Measurements from ENCODE around the gene RPS23. TPM values are rescaled to one million over a fixed set of nuclear protein-coding genes. Genes with fewer than 3 reads are reported as not detected.

The RPS23 gene
- total RNA-seq = 1,193 TPM
- long read RNA-seq, transcript RPS23-201 (4 exons, 3,437 nt) = major isoform, 147 of 174 reads
- long read RNA-seq, transcript RPS23-203 (3 exons, 576 nt) = minor isoform, 6 of 174 reads
- long read RNA-seq, partial matches to known transcripts = 2 of 174 reads
- long read RNA-seq, other reads (novel, unspliced or antisense) = 19 of 174 reads

DNA sequence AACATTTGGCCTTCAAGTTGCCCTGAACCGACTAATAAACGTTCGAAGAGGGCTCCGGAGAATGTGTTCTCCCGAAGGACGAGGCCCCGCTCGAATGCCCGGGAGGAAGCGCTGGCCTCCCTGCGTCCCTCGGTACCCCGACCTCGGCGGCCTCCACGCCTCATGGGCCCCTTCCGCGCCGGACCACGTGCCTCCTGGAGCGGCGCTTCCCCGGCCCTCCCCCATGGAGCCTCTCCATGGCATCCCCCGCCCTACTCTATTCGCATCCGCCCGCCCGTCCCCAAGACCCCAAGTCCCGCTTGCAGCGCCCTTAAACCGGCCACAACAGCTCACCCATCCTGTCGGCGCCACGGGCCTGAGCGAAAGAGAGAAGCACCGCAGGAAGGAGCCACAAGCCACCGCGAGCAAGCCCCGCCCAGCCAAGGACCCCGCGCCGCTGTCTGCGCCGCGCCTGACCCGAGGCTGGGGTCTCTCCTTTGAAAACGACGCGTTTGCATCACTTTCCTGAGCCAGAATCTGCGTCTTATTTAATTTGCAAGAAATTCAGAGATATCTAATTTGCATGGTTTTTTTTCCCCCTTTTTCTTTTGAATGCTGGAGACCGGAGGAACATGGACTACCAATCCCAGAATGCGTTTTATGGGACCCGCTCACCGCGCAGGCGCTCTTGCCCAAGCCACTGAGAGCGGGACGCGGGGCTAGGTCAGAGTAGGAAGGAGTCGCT lies at the start of gene RPS23:
Gene RPS23, minus strand, starts transcription at position 368 of the 724 bp plus-strand sequence. Its CDS starts 31 bp downstream, at position 337.
- ATAC-seq (ENCODE audit: poor library complexity) (peak; percentile 98), DNase-seq (peak; percentile 96)
- intact Hi-C loops (cut with DNase I) = no loop called here

DNA sequence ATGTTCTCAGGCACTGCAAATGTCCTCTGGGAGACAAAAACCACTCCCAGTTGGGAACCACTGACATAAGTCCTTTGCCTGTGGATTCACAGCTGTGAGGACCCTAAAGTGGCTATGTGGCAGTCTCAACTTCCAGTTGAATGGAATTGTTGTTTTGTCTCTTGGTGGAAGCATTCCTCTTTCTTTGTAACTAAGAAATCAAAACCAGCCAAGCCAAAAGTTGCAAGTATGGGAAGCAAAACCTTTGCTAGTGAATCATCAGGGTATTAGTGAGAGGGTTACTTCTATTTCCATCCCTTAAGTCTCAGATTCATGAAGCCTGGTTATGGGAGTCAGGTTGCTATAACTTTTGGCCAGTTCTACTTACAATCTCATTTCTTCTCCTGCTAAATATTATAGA lies 49.8 kb upstream of the RPS23 start:
- no peak for DNase-seq
- intact Hi-C loops (cut with DNase I) = no loop called here
- no peak for ATAC-seq (ENCODE audit: poor library complexity)

DNA sequence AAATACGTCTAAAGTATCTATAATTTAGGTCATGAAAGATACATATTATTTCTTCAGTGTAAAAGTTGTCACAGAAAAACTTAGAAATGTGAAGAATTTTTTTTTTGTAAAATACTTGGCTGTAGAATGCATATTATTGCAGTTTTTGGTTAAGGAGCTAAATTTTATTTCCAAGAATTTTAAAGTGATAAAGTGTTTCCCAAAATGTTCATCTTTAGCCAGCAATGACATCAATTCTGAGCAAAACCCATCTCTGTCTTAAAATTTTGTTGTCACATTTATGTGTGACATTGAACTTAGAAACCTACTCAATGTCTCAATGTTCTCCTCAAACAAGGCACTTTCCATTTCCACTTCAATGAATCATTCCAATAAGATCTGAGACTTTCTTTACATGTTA lies 47.8 kb upstream of the RPS23 start:
- intact Hi-C loops (cut with DNase I) = no loop called here
- ATAC-seq (ENCODE audit: poor library complexity) (no peak), DNase-seq (no peak)

DNA sequence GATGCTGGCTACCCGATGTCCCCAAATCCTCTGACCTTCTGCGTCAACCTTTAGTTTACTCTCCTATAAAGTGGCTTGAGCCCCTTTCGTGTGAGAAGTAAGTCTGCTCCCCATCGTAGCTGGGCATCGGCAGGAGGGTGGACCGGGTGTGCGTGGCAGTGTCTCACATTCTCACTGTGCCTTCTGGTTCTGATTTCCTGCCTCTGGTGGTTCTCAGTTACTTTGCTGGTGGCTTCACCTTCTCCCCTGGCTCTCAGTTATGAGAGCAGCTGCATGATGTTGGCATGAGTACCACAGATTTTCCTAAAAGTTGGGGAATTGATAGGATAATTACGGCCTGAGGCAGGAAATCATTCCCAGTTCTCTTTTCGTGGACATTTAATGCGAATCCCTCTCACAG lies 47.0 kb upstream of the RPS23 start:
- ATAC-seq (ENCODE audit: poor library complexity) (no peak), DNase-seq (no peak)
- intact Hi-C loops (cut with DNase I) = no loop called here

DNA sequence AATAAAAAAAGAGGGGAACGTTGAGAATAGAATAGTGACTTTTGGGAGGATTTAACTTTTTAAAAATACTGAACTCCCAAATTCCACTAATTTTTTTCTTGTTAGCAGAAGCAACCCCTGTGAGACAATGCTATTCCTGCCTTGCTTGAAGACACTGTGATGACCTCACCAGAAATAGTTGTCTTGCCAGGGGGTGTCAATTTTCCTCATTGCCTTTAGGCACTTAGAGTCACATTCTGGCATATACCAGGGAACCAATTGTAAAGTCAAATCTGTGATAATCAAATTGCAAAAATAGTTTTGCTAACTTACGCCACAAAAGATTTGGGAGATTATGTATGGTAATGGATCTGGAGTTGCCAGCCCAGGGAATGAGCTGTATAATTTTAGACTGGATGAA lies 42.8 kb upstream of the RPS23 start:
- intact Hi-C loops (cut with DNase I) = no loop called here
- DNase-seq (no peak), ATAC-seq (ENCODE audit: poor library complexity) (no peak)

DNA sequence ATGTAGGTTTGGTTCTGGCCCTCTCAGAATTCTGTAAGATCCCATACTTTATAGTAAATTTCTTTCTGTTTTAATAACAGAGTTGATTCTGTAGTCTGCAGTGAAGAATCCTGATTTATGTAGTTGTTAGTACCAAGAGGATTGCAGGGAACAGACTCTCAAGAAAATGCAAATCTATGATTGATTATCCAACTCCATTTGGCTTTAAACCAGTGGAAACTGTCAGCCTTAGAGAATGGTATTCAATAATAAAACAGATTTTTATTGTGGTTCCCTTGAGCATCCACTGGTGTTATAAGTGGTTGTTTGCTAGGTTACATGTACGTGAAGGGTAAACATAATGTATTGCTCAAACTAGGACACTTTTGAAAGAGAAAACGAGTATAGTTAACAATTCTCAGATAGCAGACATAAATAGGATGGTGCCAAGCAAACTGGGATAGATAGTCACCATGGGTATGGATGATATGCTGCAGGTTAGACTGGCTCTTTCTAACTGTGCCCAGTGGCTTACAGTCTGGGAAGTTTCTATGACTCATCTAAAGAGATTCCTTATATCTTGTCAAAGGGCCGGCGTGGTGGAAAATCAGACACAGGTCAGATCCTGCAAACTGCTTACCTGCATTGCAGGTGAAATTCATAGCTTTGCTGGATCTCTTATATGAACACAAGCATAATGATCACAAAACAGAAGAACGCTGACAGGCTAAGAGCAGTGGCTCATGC lies 41.7 kb upstream of the RPS23 start:
- ATAC-seq (ENCODE audit: poor library complexity) (no peak), DNase-seq (no peak)
- intact Hi-C loops (cut with DNase I) = loop anchor here (10.0 kb wide), 1 partner anchor 1245 kb away; no protein-coding TSS in a partner anchor

DNA sequence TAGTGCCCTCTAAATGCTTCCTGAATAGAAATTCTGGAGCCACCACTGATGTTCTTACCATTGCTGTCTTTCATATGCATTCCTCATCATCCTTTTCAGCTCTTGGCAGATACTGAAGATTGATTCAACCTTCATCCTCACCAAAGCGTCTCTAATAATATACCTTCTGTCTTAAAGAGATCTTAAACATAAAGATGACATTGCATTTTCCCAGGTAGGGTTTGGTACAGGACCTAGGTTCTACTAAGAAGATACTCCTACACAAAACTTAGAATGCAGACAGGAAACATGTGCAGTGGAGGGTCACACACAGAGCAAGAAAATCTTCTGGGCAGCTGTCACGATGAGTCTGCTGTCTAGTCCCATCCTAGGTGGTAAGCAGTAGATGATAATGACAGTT lies 41.0 kb upstream of the RPS23 start:
- DNase-seq (no peak), ATAC-seq (ENCODE audit: poor library complexity) (no peak)
- intact Hi-C loops (cut with DNase I) = loop anchor here (10.0 kb wide), 1 partner anchor 1246 kb away; no protein-coding TSS in a partner anchor

DNA sequence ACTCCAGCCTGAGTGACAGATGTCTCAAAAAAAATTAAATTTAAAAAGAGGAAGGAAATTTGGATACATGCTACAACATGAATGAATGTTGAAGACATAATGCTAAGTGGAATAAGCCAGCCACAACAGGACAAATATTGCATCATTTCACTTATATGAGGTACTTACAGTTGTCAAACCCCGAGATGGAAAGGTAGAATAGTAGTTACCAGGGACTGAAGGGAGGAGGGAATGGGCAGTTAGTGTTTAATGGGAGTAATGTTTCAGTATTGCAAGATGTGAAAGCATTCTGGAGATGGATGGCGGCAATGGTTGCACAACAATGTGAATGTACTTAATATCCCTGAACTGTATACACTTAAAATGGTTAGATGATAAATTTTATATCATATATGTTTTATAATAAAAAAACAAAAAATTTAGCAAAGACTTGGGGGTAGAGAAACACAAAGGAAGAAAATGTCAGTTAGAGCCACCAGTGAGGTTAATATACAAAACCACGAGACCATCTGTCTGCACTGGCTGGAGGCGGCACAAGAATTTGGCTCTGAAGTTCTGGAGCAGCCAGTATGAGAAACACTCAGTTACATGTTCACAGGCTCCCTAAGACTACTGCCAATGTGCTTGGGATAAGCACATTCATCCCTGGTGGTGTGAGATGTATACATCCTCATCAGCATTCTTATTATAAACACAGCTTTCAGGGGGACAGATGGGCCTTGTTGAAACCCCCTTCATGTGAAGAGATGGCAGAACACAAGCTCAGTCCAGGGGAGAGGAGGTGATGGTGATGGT lies 37.0 kb upstream of the RPS23 start:
- no peak for ATAC-seq (ENCODE audit: poor library complexity)
- no peak for DNase-seq

DNA sequence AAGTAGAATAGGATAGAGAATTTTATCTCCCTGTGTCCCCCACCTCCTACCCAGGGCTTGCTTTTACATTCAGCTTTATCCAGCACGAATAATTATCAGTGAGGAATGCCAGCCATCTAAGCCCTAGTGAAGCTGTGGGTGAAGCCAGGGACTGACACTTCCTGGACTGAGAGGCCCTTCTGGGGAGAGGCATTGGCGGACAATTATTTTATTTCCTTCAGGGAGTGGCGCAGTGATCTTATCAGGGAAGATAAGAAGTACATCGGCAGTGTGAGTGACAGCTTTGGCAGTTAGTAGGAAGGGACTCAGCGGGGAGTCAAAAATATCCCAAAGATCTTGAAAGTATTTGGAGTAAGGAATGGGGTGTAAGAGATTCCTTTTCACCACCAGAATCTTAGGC lies 34.9 kb upstream of the RPS23 start:
- ATAC-seq (ENCODE audit: poor library complexity) (peak; percentile 83), DNase-seq (no peak)
- intact Hi-C loops (cut with DNase I) = loop anchor here (10.0 kb wide), 1 partner anchor 1252 kb away; no protein-coding TSS in a partner anchor

More for the DNA sequence above, 37.0 kb upstream of the RPS23 start:
- intact Hi-C loops (cut with DNase I) = loop anchor here (10.0 kb wide), 1 partner anchor 1250 kb away; no protein-coding TSS in a partner anchor

DNA sequence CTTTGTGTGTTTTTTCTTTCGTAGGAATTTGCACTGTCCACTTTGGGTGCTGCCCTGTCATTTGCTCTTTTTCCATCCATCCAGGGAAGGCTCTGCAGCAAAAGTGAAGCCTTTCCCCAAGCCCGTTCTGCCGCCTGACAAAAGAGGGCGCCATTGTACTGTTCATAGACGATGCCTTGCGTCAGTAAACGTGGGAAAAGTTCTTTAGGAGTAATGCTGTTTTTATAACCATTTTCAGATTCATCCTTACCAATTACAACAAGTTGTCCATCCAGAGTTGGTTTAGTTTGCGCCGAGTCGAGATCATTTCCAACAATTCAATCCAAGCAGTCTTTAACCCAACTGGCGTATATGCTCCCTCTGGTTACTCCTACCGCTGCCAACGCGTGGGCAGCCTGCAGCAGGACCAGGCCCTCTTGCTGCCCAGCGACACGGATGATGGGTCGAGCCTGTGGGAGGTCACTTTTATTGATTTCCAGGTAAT lies 34.3 kb upstream of the RPS23 start:
- intact Hi-C loops (cut with DNase I) = loop anchor here (10.0 kb wide), 1 partner anchor 1252 kb away; no protein-coding TSS in a partner anchor
- ATAC-seq (ENCODE audit: poor library complexity) = peak; percentile 93
- DNase-seq = peak; percentile 78

DNA sequence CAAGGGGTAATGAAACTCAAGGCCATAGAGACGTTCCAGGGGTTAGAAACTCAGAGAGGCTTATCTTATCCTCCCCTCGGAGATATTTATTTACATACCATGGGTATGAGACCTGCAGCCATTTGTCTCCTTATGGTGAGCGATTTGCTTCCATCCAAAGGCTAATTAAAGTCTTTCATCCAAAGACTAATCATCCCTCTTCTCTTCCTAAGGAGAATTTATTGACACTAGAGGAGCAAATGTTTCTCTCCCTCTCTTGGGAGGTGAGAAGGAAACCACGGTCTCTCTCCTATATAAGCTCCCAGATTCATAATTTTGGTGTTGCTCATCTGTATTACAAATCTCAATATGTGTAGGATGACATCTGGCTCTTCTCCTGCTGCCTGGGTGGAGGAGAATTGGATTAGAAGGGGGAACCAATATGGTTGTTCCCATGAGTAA lies 31.0 kb upstream of the RPS23 start:
- no peak for DNase-seq
- intact Hi-C loops (cut with DNase I) = no loop called here
- no peak for ATAC-seq (ENCODE audit: poor library complexity)

DNA sequence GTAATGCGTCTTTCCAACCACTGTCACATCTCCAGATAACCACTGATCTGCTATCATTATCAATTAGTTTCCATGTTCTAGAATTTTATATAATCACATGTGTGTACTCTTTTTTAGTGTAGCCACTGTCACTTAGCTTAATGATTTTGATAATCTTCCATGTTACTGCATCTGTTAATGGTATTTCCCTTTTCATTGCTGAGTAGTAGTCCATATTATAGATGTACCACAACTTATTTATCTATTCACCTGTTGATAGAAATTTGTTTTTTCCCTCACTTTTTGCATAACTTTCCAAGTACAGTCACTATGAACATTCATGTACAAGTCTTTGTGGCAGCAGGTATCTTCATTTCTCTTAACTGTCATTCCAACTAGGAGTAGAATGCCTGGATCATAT lies 30.3 kb upstream of the RPS23 start:
- ATAC-seq (ENCODE audit: poor library complexity) (no peak), DNase-seq (no peak)
- intact Hi-C loops (cut with DNase I) = no loop called here

DNA sequence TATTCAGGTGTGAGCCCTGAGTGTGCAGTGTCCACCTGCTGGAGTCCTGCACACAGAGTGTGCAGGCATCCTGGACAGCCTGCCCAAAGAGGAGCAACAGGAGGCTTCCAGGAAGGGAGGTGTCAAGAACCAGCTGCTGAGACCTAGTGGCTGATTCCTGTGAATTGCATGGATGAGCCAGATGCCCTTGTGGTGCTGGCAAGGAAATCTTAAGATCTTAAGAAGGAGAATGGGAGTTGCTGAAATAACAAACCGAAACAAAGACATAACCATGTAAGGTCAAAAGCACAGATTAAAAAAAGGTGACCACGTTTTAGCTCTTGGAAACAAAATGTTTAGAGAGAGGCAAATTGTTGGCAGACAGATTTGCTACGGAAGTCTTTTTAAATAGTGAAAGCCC lies 29.3 kb upstream of the RPS23 start:
- intact Hi-C loops (cut with DNase I) = no loop called here
- no peak for ATAC-seq (ENCODE audit: poor library complexity)

DNA sequence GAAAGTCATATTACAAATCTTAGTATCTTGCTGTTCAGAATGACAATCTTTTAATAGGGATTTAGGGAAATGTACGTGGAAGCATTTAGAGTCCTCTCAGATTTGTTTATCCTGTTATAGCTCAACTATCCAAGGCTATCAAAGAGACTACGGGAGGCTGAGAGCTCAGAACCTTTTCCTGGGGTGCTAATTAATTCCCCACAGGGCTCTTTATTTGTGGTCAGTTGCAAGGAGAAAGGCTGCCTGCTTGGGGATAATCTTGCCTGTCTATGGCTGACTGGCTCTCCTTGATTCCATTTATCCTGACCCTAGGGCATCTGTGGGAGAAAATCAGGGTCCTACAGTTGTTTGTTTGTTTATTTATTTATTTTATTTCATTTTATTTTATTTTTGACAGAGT lies 28.0 kb upstream of the RPS23 start:
- intact Hi-C loops (cut with DNase I) = no loop called here
- DNase-seq (no peak), ATAC-seq (ENCODE audit: poor library complexity) (no peak)

More for the DNA sequence above, 29.3 kb upstream of the RPS23 start:
- DNase-seq = no peak

DNA sequence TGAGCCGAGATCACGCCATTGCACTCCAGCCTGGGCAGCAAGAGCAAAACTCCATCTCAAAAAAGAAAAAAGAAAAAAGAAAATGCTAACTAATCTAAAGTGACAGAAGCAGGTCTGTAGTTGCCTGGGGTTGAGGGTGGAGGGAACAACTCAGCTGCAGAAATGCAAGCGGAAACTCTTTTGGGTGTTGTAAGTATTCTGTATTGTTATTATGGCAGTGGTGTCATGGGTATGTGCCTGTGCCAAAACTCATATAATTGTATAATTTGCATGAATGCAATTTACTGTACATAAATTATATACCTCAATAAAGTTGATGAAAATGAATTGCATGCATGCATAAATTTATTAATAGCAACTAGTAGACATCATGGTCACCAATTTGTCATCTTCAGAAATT lies 23.0 kb upstream of the RPS23 start:
- intact Hi-C loops (cut with DNase I) = no loop called here
- ATAC-seq (ENCODE audit: poor library complexity) (no peak), DNase-seq (no peak)

DNA sequence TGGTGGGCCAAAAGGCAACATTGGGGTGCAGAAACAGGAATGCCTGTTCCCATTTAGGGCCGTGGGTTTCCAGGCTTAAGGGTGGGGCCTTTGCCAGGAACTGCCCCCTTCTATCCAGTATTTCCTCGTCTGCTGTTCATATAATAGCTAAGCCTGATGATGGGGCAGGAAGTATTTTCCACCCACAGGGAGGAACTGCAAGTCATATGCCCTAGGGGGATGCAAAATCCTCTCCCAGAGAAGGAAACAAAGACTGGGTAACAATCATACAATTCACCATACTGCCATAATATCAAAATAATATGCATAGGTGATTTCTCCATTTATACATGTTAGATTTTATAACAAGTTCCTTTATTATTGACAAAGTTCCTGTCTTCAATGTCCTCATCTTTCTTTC lies 20.5 kb upstream of the RPS23 start:
- intact Hi-C loops (cut with DNase I) = no loop called here
- DNase-seq (no peak), ATAC-seq (ENCODE audit: poor library complexity) (no peak)

DNA sequence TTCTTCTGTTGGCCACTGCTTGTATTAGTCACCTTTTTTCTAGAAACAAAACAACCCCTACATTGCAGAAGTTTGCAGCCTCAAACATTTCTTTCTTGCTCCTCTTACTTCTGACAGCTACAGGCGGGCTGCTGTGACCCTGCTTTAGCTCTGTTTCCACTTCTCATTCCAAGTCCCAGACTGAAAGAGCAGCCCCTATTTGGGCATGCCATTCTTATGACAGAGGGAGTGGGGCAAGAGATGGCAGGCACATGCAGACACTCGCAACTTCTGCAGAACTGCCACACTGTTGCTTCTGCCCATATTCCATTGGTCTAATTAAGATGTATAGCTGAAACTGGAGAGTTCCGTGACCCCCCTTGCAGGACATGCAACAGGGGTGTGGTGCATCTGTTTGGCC lies 19.6 kb upstream of the RPS23 start:
- DNase-seq = no peak
- intact Hi-C loops (cut with DNase I) = no loop called here
- ATAC-seq (ENCODE audit: poor library complexity) = no peak

DNA sequence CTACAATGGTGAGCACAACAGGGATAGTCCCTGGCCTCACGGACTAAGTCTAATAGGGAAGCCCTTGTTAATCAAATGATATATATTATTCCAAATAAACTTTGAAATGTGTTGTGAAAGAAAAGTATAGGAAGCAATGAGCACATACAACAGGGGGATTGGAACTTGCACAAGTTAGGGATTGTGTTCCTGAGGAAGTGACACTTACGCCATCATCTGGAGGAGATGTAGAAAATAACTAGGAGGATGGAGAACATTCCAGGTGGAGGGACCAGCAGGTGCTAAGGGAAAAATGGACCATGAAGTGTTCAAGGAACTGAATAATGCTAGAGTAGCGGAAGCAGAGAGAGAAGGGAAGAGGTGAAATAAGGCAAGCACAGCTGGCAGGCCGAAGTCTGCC lies 18.8 kb upstream of the RPS23 start:
- no peak for ATAC-seq (ENCODE audit: poor library complexity)
- no peak for DNase-seq
- intact Hi-C loops (cut with DNase I) = no loop called here

Measured in Right ventricle myocardium superior (tissue), 1 donor.